Activated CD4-positive, alpha-beta T cell treated with anti-CD3 and anti-CD28 coated beads, Interleukin-2, Interleukin-6, amounts not matched to agents 100 ng/mL and 50 ng/mL, durations not matched to agents 16 hours and 8 hours (primary cell): Measurements from ENCODE around the gene SKP1.
"Not testable (repeated sequence)": the region's sequence is repeated elsewhere in the genome, so short reads cannot be mapped to it uniquely, and the experiment has no call there.

Experiments
- DNase-seq: peaks from one replicate; pipeline ENCODE4 v3.0.0-alpha.2; 2020

SKP1 gene

GRCh38 chr5:134177369-134178095, 782 bp upstream of the SKP1 start:
- no peak for DNase-seq

- peak; percentile 42 for DNase-seq
These were observed 734 bp downstream of the SKP1 start for GRCh38 chr5:134175921-134176510.

GRCh38 chr5:134174841-134175839, 1.6 kb downstream of the SKP1 start:
- DNase-seq: peak; percentile 26

- no peak for DNase-seq
These were observed 4.8 kb downstream of the SKP1 start for GRCh38 chr5:134171972-134172371.

- DNase-seq: no peak
These were observed 14.2 kb downstream of the SKP1 start for GRCh38 chr5:134162592-134162991.

- DNase-seq: no peak
These were observed 15.0 kb downstream of the SKP1 start for GRCh38 chr5:134161513-134162395.

GRCh38 chr5:134153657-134154056, 23.1 kb downstream of the SKP1 start:
- no peak for DNase-seq

- DNase-seq: no peak
These were observed 23.5 kb downstream of the SKP1 start for GRCh38 chr5:134153241-134153640.

- not testable (repeated sequence) for DNase-seq
These were observed 24.4 kb downstream of the SKP1 start for GRCh38 chr5:134152173-134152832.

- DNase-seq: no peak
These were observed 25.0 kb downstream of the SKP1 start for GRCh38 chr5:134151723-134152122.

GRCh38 chr5:134149571-134150303, 27.0 kb downstream of the SKP1 start:
- no peak for DNase-seq

GRCh38 chr5:134148986-134149539, 27.7 kb downstream of the SKP1 start:
- DNase-seq: no peak

GRCh38 chr5:134148316-134148715, 28.4 kb downstream of the SKP1 start:
- DNase-seq: no peak

- DNase-seq: no peak
These were observed 29.9 kb downstream of the SKP1 start for GRCh38 chr5:134146651-134147518.

GRCh38 chr5:134145779-134146581, 30.8 kb downstream of the SKP1 start:
- DNase-seq: peak; percentile 86

GRCh38 chr5:134145041-134145757, 31.6 kb downstream of the SKP1 start:
- DNase-seq: no peak

GRCh38 chr5:134143944-134144941, 32.5 kb downstream of the SKP1 start:
- DNase-seq: no peak
